Measurements from ENCODE around the gene GUCY2C. TPM values are rescaled to one million over a fixed set of nuclear protein-coding genes. Genes with fewer than 3 reads are reported as not detected.

GUCY2C gene
- total RNA-seq, 4 donors from 2014 or later = 20.5 to 87.4 (median 77.5) TPM

DNA sequence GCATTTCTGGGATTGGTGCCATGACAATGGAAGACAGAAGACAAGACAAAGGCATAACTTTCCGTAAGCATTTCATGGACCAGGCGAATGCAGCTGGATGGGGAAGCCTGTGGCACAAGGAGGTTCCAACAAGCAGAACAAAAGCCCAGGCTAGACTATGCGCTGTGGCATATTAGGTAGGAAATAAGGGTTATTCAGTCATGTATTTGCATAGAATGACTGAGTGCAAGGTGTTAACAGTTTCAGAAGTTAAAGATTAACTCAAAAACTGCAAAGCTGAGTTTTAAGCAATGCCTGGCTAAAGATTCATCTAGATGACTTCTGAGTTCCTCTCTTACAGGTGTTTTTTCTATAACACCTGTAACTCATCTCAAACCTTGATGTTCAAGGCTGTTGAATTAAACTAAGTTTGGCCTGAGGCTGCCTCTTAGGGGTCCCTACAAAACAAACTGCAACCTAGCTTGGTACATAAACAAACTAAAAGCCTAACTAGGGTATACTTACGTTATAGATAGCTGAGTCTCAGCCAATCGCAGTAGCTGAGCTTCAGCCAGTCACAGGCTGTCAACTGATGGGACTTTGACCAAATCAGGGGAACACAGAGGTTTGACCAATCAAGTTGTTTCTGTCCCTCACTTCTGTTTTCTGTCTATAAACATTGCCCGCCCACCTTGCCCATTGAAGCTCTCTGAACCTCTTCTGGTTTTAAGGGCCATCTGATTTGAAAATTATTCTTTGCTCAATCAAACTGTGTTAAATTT is 76.5 kb downstream of the GUCY2C start:
- DNase-seq = peak; percentile 31
- Histone ChIP-seq H3K36me3 (peaks cover 0 to 10% (median 0%) of the 10 kb centered on the region in 4 donors), H3K27me3 (no peaks in the 10 kb centered on the region), H3K9me3 (no peaks in the 10 kb centered on the region), H3K4me3 (no peak overlapping the region), H3K27ac (peak overlapping the region; percentile 61 to 66 (median 62)), H3K4me1 (peaks cover 7 to 19% (median 15%) of the 10 kb centered on the region in 4 donors)
- WGBS, 2 donors (ENCODE audit: low coverage in 1 of 2) = 42 to 67% methylated on average over 3 to 6 of the region's 6 CpGs
- in situ Hi-C loops (cut with MboI; ENCODE audit: low pct_ligation_motif_present in 1 of 4, low pct_unique_long_range_greater_than_20kb in 1 of 4, low sequenced_read_pairs in 3 of 4) (loop anchor here (10.0 to 25.0 kb wide), 3 partner anchors 108 to 385 kb away; no protein-coding TSS in a partner anchor), intact Hi-C loops (cut with DNase I; ENCODE audit: low total_unique reads) (loop anchor here (10.0 kb wide), 1 partner anchor 385 kb away; no protein-coding TSS in a partner anchor)
- TF ChIP-seq, protein P1, sequence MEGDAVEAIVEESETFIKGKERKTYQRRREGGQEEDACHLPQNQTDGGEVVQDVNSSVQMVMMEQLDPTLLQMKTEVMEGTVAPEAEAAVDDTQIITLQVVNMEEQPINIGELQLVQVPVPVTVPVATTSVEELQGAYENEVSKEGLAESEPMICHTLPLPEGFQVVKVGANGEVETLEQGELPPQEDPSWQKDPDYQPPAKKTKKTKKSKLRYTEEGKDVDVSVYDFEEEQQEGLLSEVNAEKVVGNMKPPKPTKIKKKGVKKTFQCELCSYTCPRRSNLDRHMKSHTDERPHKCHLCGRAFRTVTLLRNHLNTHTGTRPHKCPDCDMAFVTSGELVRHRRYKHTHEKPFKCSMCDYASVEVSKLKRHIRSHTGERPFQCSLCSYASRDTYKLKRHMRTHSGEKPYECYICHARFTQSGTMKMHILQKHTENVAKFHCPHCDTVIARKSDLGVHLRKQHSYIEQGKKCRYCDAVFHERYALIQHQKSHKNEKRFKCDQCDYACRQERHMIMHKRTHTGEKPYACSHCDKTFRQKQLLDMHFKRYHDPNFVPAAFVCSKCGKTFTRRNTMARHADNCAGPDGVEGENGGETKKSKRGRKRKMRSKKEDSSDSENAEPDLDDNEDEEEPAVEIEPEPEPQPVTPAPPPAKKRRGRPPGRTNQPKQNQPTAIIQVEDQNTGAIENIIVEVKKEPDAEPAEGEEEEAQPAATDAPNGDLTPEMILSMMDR (IDR thresholded peaks at IDR 0.05) = no peak
- TF ChIP-seq POLR2A (IDR thresholded peaks at IDR 0.05) = no peak
- TF ChIP-seq EP300 (IDR thresholded peaks at IDR 0.05; ENCODE audit: low read depth) = no peak
- TF ChIP-seq POLR2AphosphoS5 (IDR thresholded peaks at IDR 0.05) = no peak

DNA sequence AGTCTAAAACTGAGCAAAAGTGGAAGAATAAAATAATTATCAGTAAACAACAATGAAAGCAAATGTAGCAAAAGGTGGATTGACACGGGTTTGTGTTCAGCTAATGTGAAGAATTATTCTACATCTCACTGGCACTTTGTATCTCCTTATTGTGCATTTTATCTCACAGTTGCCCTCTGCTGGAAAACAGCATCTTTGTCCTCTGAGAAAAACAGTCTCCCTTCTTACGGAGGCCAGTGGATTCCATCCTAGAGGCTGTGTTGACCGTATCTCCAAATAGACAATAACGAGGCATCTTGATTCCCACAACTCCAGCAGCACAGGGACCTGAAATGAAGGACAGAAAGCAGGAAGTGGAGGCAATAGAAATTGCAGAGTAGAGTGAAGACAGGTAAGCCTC is 77.4 kb downstream of the GUCY2C start:
- Histone ChIP-seq H3K27ac (peak overlapping the region; percentile 61 to 66 (median 62)), H3K4me3 (no peak overlapping the region), H3K27me3 (no peaks in the 10 kb centered on the region), H3K9me3 (no peaks in the 10 kb centered on the region), H3K4me1 (peaks cover 7 to 28% (median 20%) of the 10 kb centered on the region in 4 donors), H3K36me3 (peaks cover 0 to 10% (median 0%) of the 10 kb centered on the region in 4 donors)
- 52 to 66% methylated on average over 2 to 4 of the region's 4 CpGs for WGBS, 2 donors (ENCODE audit: low coverage in 1 of 2)
- in situ Hi-C loops (cut with MboI; ENCODE audit: low pct_ligation_motif_present in 1 of 4, low pct_unique_long_range_greater_than_20kb in 1 of 4, low sequenced_read_pairs in 3 of 4) (loop anchor here (10.0 to 25.0 kb wide), 3 partner anchors 107 to 384 kb away; no protein-coding TSS in a partner anchor), intact Hi-C loops (cut with DNase I; ENCODE audit: low total_unique reads) (no loop called here)
- TF ChIP-seq EP300 (IDR thresholded peaks at IDR 0.05; ENCODE audit: low read depth) (no peak), POLR2AphosphoS5 (IDR thresholded peaks at IDR 0.05) (no peak), POLR2A (IDR thresholded peaks at IDR 0.05) (no peak)
- TF ChIP-seq, protein P1 (IDR thresholded peaks at IDR 0.05) = peak; percentile 16 to 49 (median 28)
- no peak for DNase-seq

DNA sequence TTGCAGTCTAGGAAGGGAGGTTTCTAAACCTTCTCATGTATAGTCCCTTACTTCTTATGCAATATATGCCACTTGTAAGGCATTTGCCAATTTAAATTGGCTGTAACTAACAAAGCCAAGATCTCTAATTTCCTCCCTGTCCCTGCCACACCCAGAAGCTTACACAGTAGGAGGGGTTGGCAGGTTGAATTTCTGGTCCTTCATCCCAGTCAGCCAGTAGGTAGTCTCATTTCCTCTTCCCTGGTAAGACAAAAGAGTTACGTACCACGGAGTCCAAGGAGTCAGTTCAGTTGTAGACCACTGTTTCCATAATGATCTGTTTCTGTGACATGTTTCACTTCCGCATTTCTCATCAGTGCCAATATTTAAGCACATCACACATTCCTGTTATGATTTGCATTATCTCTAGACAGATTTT is 81.7 kb downstream of the GUCY2C start:
- intact Hi-C loops (cut with DNase I; ENCODE audit: low total_unique reads) (no loop called here), in situ Hi-C loops (cut with MboI; ENCODE audit: low pct_ligation_motif_present in 1 of 4, low pct_unique_long_range_greater_than_20kb in 1 of 4, low sequenced_read_pairs in 3 of 4) (loop anchor here (10.0 to 25.0 kb wide), 3 partner anchors 102 to 380 kb away; no protein-coding TSS in a partner anchor)
- H3K27me3 ChIP-seq = no peaks in the 10 kb centered on the region
- peak overlapping the region in 3 of 4 donors; percentile 1 to 49 (median 32) for H3K27ac ChIP-seq
- DNase-seq = no peak
- TF ChIP-seq POLR2A (IDR thresholded peaks at IDR 0.05) (no peak), EP300 (IDR thresholded peaks at IDR 0.05; ENCODE audit: low read depth) (no peak), POLR2AphosphoS5 (IDR thresholded peaks at IDR 0.05) (no peak)
- peaks cover 13 to 15% of the 10 kb centered on the region in 2 donors for H3K9me3 ChIP-seq
- H3K4me1 ChIP-seq = peaks cover 7 to 38% (median 23%) of the 10 kb centered on the region in 4 donors
- peaks cover 0 to 8% (median 2%) of the 10 kb centered on the region in 4 donors for H3K36me3 ChIP-seq
- no peak overlapping the region for H3K4me3 ChIP-seq
- 62 to 100% methylated on average over 1 to 3 of the region's 3 CpGs for WGBS, 2 donors (ENCODE audit: low coverage in 1 of 2)

DNA sequence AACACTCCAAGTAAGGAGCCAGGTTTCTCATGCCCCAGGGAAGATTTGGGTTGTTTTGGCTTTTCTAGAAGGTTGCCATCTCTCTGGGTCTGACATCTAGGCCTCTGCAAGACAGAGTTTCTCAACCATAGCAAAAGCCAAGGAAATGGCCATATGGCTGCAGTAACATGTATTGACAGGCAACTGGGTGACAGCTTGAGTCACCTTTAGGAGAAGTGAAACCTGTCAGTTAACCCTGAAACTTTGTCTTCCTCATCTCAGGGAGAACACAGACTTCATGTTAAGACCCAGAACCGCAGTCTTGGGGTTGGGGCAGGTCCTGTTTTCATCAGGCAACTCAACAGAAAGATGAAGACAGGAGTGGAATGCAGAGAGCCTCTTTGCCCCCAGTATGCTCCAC is 82.7 kb downstream of the GUCY2C start:
- Histone ChIP-seq H3K27me3 (no peaks in the 10 kb centered on the region), H3K4me1 (peaks cover under 1 to 30% (median 16%) of the 10 kb centered on the region in 4 donors), H3K4me3 (no peak overlapping the region), H3K9me3 (peaks cover 13 to 15% of the 10 kb centered on the region in 2 donors), H3K27ac (peak overlapping the region in 3 of 4 donors; percentile 1 to 49 (median 32)), H3K36me3 (peaks cover 0 to 8% (median 2%) of the 10 kb centered on the region in 4 donors)
- WGBS, 2 donors (ENCODE audit: low coverage in 1 of 2) = 80% methylated on average over 1 of the region's 1 CpG; no CpG with 5 or more reads in 1 of the 2 donors
- in situ Hi-C loops (cut with MboI; ENCODE audit: low pct_ligation_motif_present in 1 of 4, low pct_unique_long_range_greater_than_20kb in 1 of 4, low sequenced_read_pairs in 3 of 4) (loop anchor here (10.0 to 25.0 kb wide), 3 partner anchors 101 to 379 kb away; no protein-coding TSS in a partner anchor), intact Hi-C loops (cut with DNase I; ENCODE audit: low total_unique reads) (no loop called here)
- TF ChIP-seq EP300 (IDR thresholded peaks at IDR 0.05; ENCODE audit: low read depth) (no peak), POLR2AphosphoS5 (IDR thresholded peaks at IDR 0.05) (no peak), POLR2A (IDR thresholded peaks at IDR 0.05) (no peak)
- TF ChIP-seq, protein P1 (IDR thresholded peaks at IDR 0.05) = no peak
- DNase-seq = no peak
